Natural killer cell treated with Interleukin-12 subunit alpha and Interleukin-12 subunit beta and Interleukin-15 and Interleukin-18, amount 100 ng/mL, for 72 hours (primary cell): Measurements from ENCODE around the gene SGO1. TPM values are rescaled to one million over a fixed set of nuclear protein-coding genes. Genes with fewer than 3 reads are reported as not detected.

Experiments used
- ATAC-seq, 2 donors: fragments of 150-1000 bp; cut with Tn5 transposase in 1 of 2; sonication (Bioruptor Pico), chemical (Tn5 transposase) in 1 of 2; 2 replicates each; pipeline ENCODE4 v1.10.0; 2021
- DNase-seq: peaks from one replicate; pipeline ENCODE4 v3.0.0; 2022; ENCODE audit warnings: low spot score
- H3K27ac Mint-ChIP-seq, 2 donors: 1 replicate in 1 of 2; 2 replicates in 1 of 2; pipeline ENCODE4 v1.8.0; 2022; ENCODE audit warnings: mixed read lengths in 2 of 2, mild to moderate bottlenecking in 1 of 2, moderate library complexity in 1 of 2
- H3K27me3 Mint-ChIP-seq, 2 donors: 1 replicate in 1 of 2; 2 replicates in 1 of 2; pipeline ENCODE4 v1.8.0; 2022; ENCODE audit warnings: mixed read lengths in 2 of 2
- H3K36me3 Mint-ChIP-seq: one replicate; pipeline ENCODE4 v1.8.0; 2022; ENCODE audit warnings: mixed read lengths
- H3K4me1 Mint-ChIP-seq, 2 donors: 1 replicate in 1 of 2; 2 replicates in 1 of 2; pipeline ENCODE4 v1.8.0; 2022; ENCODE audit warnings: low read depth in 2 of 2, mixed read lengths in 2 of 2, mild to moderate bottlenecking in 1 of 2
- H3K4me3 Mint-ChIP-seq: one replicate; pipeline ENCODE4 v1.8.0; 2022; ENCODE audit warnings: mixed read lengths
- H3K9me3 Mint-ChIP-seq: 2 replicates; pipeline ENCODE4 v1.8.0; 2022; ENCODE audit warnings: mixed read lengths
- total RNA-seq, 2 donors: library from RNA; stranded (reverse); gene quantifications; one replicate each; pipeline ENCODE4 v1.2.3, GENCODE V29; 2022

The SGO1 gene
- total RNA-seq, 2 donors from 2014 or later: 11.0 to 21.6 TPM

DNA sequence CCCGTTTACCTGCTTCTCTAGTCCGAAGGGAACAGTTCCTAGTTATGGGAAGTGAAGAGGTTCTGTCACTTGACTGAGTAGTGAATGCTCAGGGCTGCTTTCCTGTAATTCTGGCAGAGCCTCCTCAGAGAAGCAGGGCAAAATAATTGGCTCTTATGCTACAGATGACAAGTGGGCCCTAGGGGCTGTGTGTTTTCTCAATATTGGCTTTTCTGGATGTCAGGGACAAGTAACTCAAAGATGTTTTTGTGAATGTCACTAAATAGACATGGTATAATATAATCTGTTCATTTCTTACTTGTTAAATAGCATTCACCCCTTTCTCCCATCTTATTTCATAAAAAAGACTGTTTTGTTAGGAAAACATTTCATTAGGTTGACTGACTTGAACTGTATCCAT lies 40.1 kb downstream of the SGO1 start:
- ATAC-seq (no peak), DNase-seq (no peak)
- no peak overlapping the region for H3K27ac Mint-ChIP-seq
- H3K36me3 Mint-ChIP-seq: peaks cover 31% of the 10 kb centered on the region
- no peaks in the 10 kb centered on the region for H3K9me3 Mint-ChIP-seq
- H3K4me1 Mint-ChIP-seq: peaks cover 0 to 6% of the 10 kb centered on the region in 2 donors
- no peaks in the 10 kb centered on the region for H3K27me3 Mint-ChIP-seq
- H3K4me3 Mint-ChIP-seq: no peak overlapping the region

- DNase-seq: no peak
- Mint-ChIP-seq H3K4me3 (no peak overlapping the region), H3K36me3 (peaks cover 32% of the 10 kb centered on the region), H3K4me1 (no peaks in the 10 kb centered on the region), H3K27me3 (no peaks in the 10 kb centered on the region), H3K9me3 (no peaks in the 10 kb centered on the region), H3K27ac (no peak overlapping the region)
- no peak for ATAC-seq
Measured at GRCh38 chr3:20143519-20143918, 42.5 kb downstream of the SGO1 start.

GRCh38 chr3:20142517-20142916 lies 43.5 kb downstream of the SGO1 start:
- Mint-ChIP-seq H3K27ac (peak overlapping the region in 1 of 2 donors; percentile 10), H3K4me3 (no peak overlapping the region), H3K9me3 (no peaks in the 10 kb centered on the region), H3K27me3 (no peaks in the 10 kb centered on the region), H3K4me1 (no peaks in the 10 kb centered on the region), H3K36me3 (peaks cover 32% of the 10 kb centered on the region)
- DNase-seq (no peak), ATAC-seq (no peak)

GRCh38 chr3:20141851-20142250 lies 44.2 kb downstream of the SGO1 start:
- peaks cover 36% of the 10 kb centered on the region for H3K36me3 Mint-ChIP-seq
- ATAC-seq: no peak
- H3K4me1 Mint-ChIP-seq: no peaks in the 10 kb centered on the region
- no peak for DNase-seq
- no peaks in the 10 kb centered on the region for H3K9me3 Mint-ChIP-seq
- H3K4me3 Mint-ChIP-seq: no peak overlapping the region
- H3K27me3 Mint-ChIP-seq: no peaks in the 10 kb centered on the region
- H3K27ac Mint-ChIP-seq: peak overlapping the region in 1 of 2 donors; percentile 10

- peaks cover 37% of the 10 kb centered on the region for H3K36me3 Mint-ChIP-seq
- no peaks in the 10 kb centered on the region for H3K9me3 Mint-ChIP-seq
- peak overlapping the region in 1 of 2 donors; percentile 10 for H3K27ac Mint-ChIP-seq
- no peaks in the 10 kb centered on the region for H3K4me1 Mint-ChIP-seq
- DNase-seq (no peak), ATAC-seq (no peak)
- H3K27me3 Mint-ChIP-seq: no peaks in the 10 kb centered on the region
- no peak overlapping the region for H3K4me3 Mint-ChIP-seq
Measured at GRCh38 chr3:20141316-20141715, 44.7 kb downstream of the SGO1 start.

- H3K9me3 Mint-ChIP-seq: no peaks in the 10 kb centered on the region
- H3K4me1 Mint-ChIP-seq: peaks cover 0 to under 1% of the 10 kb centered on the region in 2 donors
- DNase-seq (no peak), ATAC-seq (no peak)
- H3K27ac Mint-ChIP-seq: no peak overlapping the region
- H3K27me3 Mint-ChIP-seq: no peaks in the 10 kb centered on the region
- peaks cover 37% of the 10 kb centered on the region for H3K36me3 Mint-ChIP-seq
- no peak overlapping the region for H3K4me3 Mint-ChIP-seq
Measured at GRCh38 chr3:20140881-20141280, 45.1 kb downstream of the SGO1 start.

DNA sequence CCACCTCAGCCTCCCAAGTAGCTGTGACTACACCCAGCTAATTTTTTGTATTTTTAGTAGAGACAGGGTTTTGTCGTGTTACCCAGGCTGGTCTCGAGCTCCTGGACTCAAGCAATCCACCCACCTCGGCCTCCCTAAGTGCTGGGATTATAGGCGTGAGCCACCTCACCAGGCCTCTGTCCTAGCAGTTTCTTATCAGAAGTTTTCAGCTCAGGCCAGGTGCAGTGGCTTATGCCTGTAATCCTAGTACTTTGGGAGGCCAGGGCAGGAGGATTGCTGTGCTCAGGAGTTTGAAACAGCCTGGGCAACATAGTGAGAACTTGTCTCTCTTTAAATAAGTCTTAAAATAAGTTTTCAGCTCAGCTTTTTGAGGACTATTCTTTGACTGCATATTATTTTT lies 48.4 kb downstream of the SGO1 start:
- Mint-ChIP-seq H3K4me3 (no peak overlapping the region), H3K27ac (peak overlapping the region in 1 of 2 donors; percentile 2), H3K9me3 (no peaks in the 10 kb centered on the region), H3K27me3 (no peaks in the 10 kb centered on the region), H3K36me3 (peaks cover 23% of the 10 kb centered on the region), H3K4me1 (peaks cover 0 to 5% of the 10 kb centered on the region in 2 donors)
- ATAC-seq (no peak), DNase-seq (no peak)

- Mint-ChIP-seq H3K4me3 (no peak overlapping the region), H3K27ac (peak overlapping the region in 1 of 2 donors; percentile 2), H3K9me3 (no peaks in the 10 kb centered on the region), H3K4me1 (peaks cover 0 to 6% of the 10 kb centered on the region in 2 donors), H3K27me3 (no peaks in the 10 kb centered on the region), H3K36me3 (peaks cover 14% of the 10 kb centered on the region)
- DNase-seq (no peak), ATAC-seq (no peak)
Measured at GRCh38 chr3:20136231-20136630, 49.8 kb downstream of the SGO1 start.

DNA sequence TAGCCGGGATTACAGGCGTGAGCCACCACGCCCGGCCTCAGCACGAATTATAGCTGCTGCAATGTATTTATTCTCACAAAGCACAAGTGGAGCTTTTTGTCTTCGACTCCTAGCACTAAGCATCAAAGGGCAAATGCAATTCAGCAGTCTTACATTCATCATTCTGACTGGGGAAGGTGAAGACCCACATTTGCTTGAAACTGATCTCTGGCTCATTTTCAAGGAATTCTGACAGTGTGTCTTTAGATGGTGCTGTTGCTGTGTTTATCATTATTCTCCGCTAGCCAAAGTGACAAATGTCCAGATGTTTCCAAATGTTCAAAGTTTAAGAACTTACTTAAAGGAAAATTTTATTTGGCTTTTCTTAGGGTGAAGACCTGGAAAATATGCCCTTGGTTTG lies 55.9 kb downstream of the SGO1 start:
- Mint-ChIP-seq H3K36me3 (peaks cover 22% of the 10 kb centered on the region), H3K4me3 (no peak overlapping the region), H3K27ac (peak overlapping the region in 1 of 2 donors; percentile 49), H3K27me3 (no peaks in the 10 kb centered on the region), H3K9me3 (no peaks in the 10 kb centered on the region), H3K4me1 (peaks cover 4 to 10% of the 10 kb centered on the region in 2 donors)
- ATAC-seq (no peak), DNase-seq (no peak)

DNA sequence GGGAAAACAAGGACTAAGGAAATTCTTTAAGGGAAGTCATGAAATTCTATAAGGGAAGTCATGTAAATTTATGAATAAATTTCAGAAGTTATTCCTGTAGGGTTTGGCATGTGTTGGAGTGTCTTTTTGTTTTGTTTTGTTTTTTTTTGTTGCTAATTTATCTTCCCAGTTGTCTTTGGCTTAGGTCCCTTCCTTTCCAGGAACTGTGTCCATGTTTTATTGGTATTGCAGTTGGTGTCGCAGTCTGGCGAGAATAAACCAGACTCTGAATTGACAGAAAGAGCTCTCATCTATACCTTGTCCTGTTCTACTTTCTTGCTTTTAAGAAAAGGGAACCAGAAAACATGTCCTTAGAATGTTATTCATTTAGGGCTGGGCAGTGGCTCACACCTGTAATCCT lies 57.6 kb downstream of the SGO1 start:
- ATAC-seq: no peak
- H3K27ac Mint-ChIP-seq: peak overlapping the region in 1 of 2 donors; percentile 2
- peaks cover 4 to 10% of the 10 kb centered on the region in 2 donors for H3K4me1 Mint-ChIP-seq
- peaks cover 22% of the 10 kb centered on the region for H3K36me3 Mint-ChIP-seq
- no peak overlapping the region for H3K4me3 Mint-ChIP-seq
- no peak for DNase-seq
- H3K27me3 Mint-ChIP-seq: no peaks in the 10 kb centered on the region
- no peaks in the 10 kb centered on the region for H3K9me3 Mint-ChIP-seq

DNA sequence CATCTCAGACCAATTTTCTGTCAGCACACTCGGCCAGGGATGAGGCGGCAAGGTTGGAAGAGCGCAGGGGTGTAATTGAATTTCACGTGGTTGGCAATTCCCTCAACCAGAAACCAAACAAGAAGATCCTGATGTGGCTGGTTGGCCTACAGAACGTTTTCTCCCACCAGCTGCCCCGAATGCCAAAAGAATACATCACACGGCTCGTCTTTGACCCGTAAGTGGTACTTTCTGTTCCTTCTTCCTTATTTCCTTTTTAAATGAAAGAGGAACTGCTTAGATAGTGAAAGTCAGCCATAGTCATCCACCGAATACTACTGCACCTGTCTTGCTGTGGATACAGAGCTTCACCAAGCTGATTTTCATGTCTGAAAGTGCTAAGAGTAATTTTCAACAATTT lies 60.1 kb downstream of the SGO1 start:
- peaks cover 29% of the 10 kb centered on the region for H3K36me3 Mint-ChIP-seq
- no peaks in the 10 kb centered on the region for H3K9me3 Mint-ChIP-seq
- DNase-seq: no peak
- peak overlapping the region; percentile 36 to 76 for H3K27ac Mint-ChIP-seq
- ATAC-seq: no peak
- H3K4me1 Mint-ChIP-seq: peaks cover 8 to 9% of the 10 kb centered on the region in 2 donors
- no peaks in the 10 kb centered on the region for H3K27me3 Mint-ChIP-seq
- H3K4me3 Mint-ChIP-seq: no peak overlapping the region

- Mint-ChIP-seq H3K27ac (peak overlapping the region in 1 of 2 donors; percentile 76), H3K4me3 (no peak overlapping the region), H3K9me3 (no peaks in the 10 kb centered on the region), H3K36me3 (peaks cover 29% of the 10 kb centered on the region), H3K4me1 (peaks cover 5 to 9% of the 10 kb centered on the region in 2 donors), H3K27me3 (no peaks in the 10 kb centered on the region)
- ATAC-seq (no peak), DNase-seq (no peak)
Measured at GRCh38 chr3:20125289-20125688, 60.7 kb downstream of the SGO1 start.

DNA sequence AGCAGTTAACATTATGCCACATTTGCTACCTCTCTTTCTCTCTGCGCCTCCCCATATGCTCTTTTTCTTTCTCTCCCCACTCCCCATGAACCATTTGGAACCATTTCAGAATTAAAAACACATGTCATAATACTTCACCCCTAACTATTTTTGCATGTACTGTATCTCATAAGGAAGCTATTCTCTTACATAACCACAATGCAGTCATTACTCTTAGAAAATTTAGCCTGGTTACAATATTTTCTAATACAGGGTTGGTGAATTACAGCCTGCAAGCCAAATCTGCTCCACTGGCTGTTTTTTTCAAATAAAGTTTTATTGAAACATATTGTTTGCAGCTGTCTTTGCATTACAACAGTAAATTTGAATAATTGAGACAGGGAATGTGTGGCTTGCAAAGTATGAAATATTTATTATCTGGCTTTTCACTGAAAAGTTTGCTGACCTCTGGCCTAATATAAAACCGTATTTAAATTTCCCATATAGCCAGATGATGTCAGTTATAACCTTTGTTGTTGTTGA lies 62.8 kb downstream of the SGO1 start:
- Mint-ChIP-seq H3K4me1 (peaks cover 5 to 9% of the 10 kb centered on the region in 2 donors), H3K36me3 (peaks cover 31% of the 10 kb centered on the region), H3K27me3 (no peaks in the 10 kb centered on the region), H3K9me3 (no peaks in the 10 kb centered on the region), H3K4me3 (no peak overlapping the region), H3K27ac (peak overlapping the region in 1 of 2 donors; percentile 6)
- DNase-seq (no peak), ATAC-seq (no peak)

DNA sequence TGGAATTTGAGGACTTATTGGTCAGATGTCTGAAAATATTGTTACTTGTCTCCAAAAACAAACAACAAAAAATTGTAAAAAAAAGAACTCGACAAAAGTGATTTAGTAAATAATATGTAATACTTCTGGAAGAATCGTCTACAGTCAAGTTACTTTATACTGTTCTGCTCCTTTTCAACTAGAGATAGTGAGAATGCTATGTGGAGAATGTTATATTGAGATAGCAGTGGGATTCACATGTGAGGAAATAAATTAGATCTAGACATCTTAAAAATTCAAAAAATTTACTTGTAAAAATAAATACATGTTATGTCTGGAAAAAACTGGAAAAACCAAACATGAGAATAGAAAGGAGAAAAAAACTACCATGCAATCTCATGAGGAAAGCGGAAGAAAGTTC lies 64.9 kb downstream of the SGO1 start:
- Mint-ChIP-seq H3K9me3 (no peaks in the 10 kb centered on the region), H3K27ac (no peak overlapping the region), H3K4me3 (no peak overlapping the region), H3K27me3 (no peaks in the 10 kb centered on the region), H3K36me3 (peaks cover 35% of the 10 kb centered on the region), H3K4me1 (peaks cover 8 to 9% of the 10 kb centered on the region in 2 donors)
- DNase-seq (no peak), ATAC-seq (no peak)
